Mucosa of stomach (tissue), 1 donor: ENCODE data around the gene LRTM2.

Source experiments
- H3K27me3 ChIP-seq: one replicate; pipeline ENCODE4 v1.7.0; 2013; ENCODE audit warnings: mild to moderate bottlenecking, low read length; ENCODE audit not compliant: control insufficient read depth, insufficient read depth
- H3K36me3 ChIP-seq: one replicate; pipeline ENCODE4 v1.7.0; 2013; ENCODE audit warnings: low read length; ENCODE audit not compliant: control insufficient read depth, insufficient read depth
- H3K4me1 ChIP-seq: one replicate; pipeline ENCODE4 v1.7.0; 2013; ENCODE audit warnings: mild to moderate bottlenecking, low read length; ENCODE audit not compliant: control insufficient read depth, insufficient read depth
- H3K4me3 ChIP-seq: one replicate; pipeline ENCODE4 v1.7.0; 2013; ENCODE audit warnings: low read length
- H3K9ac ChIP-seq: one replicate; pipeline ENCODE4 v1.7.0; 2013; ENCODE audit warnings: mild to moderate bottlenecking, low read length, moderate library complexity
- H3K9me3 ChIP-seq: one replicate; pipeline ENCODE4 v1.7.0; 2013; ENCODE audit warnings: mild to moderate bottlenecking, low read length, moderate library complexity; ENCODE audit not compliant: control insufficient read depth
- donor health status: Pancreatic carcinoma.

LRTM2 gene

DNA sequence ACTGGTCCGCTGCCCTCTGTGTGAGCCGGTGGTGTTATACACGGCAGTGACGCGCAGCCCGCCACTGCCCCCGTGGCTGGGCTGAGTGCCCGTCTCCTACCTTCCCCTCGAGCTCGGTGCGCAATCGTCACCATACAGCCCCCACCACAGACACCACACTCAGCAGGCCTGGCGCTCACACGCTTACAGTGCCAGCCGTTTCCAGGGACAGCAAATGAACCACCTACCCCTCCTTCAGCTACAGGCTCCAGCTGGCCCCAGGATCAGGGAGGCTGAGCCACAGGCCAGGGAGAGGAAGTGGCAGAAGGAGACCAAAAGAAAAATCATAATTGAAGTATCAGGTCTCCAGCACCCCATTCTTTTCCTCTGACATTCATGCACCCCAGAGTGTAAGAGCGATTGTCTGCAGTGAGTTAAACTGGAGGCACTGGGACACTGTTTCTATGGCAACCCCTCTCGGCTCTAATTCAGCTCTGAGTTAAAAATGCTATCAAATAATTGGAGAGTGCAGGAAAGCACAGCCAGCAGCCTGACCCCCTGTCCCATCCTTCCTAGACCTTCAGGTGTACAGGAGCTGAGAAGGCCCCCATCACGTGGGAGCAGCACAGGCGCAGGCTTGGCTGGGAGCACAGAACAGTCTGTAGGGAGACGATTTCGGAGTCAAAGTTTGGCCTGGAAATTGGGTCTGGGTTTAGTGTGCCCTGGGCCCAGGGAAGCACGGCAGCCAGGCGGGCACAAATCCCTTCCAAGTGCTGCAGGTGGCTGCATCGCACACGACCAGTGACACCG is 18.0 kb downstream of the LRTM2 start:
- no peak overlapping the region for H3K9ac ChIP-seq
- H3K4me1 ChIP-seq, result no peaks in the 10 kb centered on the region
- peaks cover 11% of the 10 kb centered on the region for H3K27me3 ChIP-seq
- no peak overlapping the region for H3K4me3 ChIP-seq
- no peaks in the 10 kb centered on the region for H3K9me3 ChIP-seq
- no peaks in the 10 kb centered on the region for H3K36me3 ChIP-seq

DNA sequence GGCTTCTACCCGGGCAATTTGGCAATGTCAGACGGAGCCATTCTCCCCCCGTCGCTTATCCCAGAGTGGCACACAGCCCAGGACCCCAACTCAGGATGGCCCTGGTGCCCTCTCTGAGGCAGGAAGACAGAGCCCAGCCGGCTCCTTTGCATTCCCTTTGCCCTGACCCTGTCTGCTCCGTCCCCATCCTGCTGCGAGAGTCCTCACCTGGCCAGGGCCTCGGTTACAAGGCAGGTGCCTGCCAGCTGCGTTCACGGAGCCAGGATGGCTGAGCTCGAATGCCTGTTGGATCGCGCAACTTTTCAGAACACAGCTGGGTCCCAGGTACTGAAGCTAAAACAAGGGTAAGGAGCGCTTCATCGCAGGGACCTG is 18.6 kb downstream of the LRTM2 start:
- Histone ChIP-seq H3K4me1 (no peaks in the 10 kb centered on the region), H3K9ac (no peak overlapping the region), H3K9me3 (no peaks in the 10 kb centered on the region), H3K4me3 (no peak overlapping the region), H3K36me3 (no peaks in the 10 kb centered on the region), H3K27me3 (peaks cover 9% of the 10 kb centered on the region)

DNA sequence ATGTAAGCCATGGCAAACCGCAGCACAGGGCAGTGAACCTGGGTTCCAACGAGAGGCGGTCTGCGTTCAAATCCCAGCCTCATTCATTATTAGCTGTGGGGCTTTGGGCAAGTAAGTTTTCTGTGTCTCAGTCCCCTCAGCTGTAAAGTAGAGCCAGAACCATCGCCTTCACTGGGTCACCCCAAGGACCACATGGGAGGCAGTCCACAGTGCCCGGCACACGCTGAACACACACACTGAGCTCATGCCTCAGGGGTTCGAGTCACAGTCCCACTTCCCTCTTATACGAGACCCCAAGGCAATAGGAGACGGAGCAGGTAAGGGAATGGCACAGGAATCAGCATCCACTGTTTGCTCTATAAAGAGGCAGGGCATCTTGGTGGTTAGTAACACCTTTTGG is 19.1 kb downstream of the LRTM2 start:
- Histone ChIP-seq H3K4me1 (no peaks in the 10 kb centered on the region), H3K36me3 (no peaks in the 10 kb centered on the region), H3K9ac (no peak overlapping the region), H3K9me3 (no peaks in the 10 kb centered on the region), H3K4me3 (no peak overlapping the region), H3K27me3 (peaks cover 13% of the 10 kb centered on the region)

DNA sequence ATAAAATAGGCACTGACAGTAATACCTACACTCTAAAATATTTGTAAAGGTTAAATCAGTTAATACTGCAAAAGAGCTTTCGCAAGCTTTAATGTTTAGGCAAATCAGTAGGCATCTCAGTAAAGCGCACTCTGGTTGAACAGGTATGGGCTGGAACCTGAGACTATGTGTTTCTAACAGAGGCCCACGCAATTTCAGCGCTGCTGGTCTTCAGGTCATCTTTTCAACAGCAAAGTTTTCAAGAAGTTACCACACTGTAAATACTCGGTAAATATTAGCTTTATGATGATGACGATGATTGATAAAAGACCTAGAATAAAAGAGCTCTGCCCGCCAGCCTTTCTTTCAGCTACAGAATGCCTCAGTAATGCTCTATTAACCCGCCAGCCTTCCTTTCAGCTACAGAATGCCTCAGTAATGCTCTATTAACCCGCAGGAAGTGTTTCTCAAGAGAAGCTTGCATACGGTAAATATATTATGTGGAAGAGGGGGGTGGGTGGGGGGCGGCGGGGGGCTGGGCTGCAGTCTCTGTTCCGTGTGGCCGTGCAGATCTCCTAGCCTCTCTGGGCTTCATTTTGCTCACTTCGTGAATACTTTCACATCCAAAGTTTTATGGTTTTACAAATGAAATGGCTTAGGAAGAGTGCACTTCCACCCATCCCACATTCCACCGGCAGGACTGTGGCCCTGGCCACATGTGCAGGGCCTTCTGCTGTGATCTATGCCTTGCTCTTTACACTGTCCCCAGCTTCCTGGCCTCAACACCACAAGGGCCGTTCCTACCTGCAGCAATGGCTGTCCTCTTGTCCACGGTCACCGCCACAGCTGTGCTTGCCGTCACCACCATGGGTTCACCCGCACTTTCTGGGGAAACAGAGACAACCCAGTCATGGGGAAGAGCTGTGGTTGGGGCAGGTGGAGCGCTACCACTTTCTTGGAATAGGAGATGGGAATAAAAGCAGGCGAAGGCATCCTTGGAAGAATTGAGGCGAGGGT is 19.9 kb downstream of the LRTM2 start:
- Histone ChIP-seq H3K4me1 (no peaks in the 10 kb centered on the region), H3K27me3 (peaks cover 15% of the 10 kb centered on the region), H3K9ac (no peak overlapping the region), H3K9me3 (no peaks in the 10 kb centered on the region), H3K36me3 (no peaks in the 10 kb centered on the region), H3K4me3 (no peak overlapping the region)

DNA sequence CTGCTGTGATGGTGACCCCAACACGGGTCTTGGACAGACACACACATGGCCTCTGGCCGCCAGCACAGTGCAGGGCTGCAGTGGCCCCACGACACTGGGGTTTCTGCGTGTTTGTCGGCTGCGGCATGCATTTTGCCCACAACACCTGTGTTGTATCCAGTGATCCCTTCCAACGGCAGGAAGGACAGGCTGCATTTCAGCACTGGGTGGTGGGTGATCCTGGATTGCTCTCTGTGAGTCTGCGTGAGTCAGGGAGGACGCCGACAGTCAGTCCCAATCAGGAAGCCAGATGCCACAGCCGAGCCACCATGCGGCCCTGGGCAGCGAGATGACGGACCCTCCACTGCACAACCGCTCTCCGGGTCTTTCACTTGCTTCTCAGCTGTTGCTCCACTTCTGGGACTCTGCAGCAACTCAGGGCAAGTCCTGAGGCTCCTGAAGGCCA is 20.6 kb downstream of the LRTM2 start:
- H3K27me3 ChIP-seq, result peaks cover 15% of the 10 kb centered on the region

DNA sequence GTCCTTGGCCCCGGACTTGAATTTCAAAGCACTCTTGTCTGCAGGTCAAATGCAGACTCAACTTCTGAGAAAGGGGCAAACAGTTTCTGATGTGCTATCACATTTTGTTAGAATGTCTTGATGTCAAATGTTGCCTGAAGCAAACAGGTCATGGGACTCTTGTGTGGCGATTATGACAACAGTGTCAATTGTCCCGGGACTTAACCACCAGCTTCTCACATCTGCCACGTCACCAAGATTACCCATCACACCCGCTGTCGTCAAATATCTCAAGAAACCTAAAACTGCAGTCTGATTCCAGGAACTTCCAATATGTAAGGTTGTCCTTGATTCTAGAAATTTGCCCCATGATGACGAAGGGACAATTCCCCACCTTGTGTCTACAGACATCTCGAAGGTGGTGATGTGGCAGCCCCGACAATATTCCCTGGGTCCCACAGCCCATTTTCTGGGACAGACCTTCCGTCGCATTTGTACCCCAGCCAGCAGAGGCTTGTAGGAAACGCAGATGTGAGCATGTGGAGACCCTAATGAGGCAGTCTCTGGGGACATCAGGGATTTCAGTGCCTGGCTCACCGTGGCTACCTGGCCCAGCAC is 21.3 kb downstream of the LRTM2 start:
- Histone ChIP-seq H3K4me1 (no peaks in the 10 kb centered on the region), H3K9me3 (no peaks in the 10 kb centered on the region), H3K36me3 (no peaks in the 10 kb centered on the region), H3K9ac (no peak overlapping the region), H3K4me3 (no peak overlapping the region), H3K27me3 (peaks cover 15% of the 10 kb centered on the region)

More for the DNA sequence above, 20.6 kb downstream of the LRTM2 start:
- Histone ChIP-seq H3K9me3 (no peaks in the 10 kb centered on the region), H3K4me3 (no peak overlapping the region), H3K9ac (no peak overlapping the region), H3K4me1 (no peaks in the 10 kb centered on the region), H3K36me3 (no peaks in the 10 kb centered on the region)

DNA sequence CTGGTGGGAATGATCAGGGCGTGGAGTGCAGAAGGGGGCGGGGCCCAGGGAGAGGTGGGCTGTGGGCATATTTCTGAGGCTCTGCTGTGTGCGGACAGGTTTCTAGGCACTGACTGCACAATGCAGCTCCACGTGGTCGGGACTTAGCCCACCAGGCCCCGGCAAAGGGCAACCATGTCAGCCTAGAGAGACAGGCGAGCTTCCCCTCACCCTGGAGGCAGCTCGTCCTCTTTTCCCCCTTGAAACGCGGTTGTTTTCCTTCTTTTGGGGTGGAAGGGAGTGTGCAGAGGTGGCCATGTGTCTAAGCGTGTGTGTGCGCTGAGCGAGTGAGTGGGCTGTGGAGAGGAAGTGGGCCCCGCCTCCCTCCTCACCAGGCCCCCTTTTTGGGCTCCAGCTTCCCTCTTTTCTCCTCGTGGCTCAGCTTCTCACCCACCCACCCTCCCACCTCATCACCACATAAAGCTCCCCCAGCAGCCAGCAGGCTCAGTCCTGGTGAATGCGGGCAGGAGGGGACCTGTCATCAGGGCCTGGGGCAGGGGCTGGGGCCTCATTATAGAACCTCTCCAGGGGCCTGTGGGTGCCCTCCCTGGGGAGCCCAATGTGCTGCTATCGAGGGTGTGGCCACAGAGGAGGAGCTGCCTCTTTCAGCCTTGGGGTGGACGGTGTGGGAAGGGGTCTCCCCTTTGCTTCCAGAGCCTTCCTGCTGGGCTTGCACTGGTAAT is 22.0 kb downstream of the LRTM2 start:
- H3K36me3 ChIP-seq, result no peaks in the 10 kb centered on the region
- H3K4me1 ChIP-seq, result no peaks in the 10 kb centered on the region
- no peaks in the 10 kb centered on the region for H3K9me3 ChIP-seq
- no peak overlapping the region for H3K4me3 ChIP-seq
- no peak overlapping the region for H3K9ac ChIP-seq
- peaks cover 15% of the 10 kb centered on the region for H3K27me3 ChIP-seq

DNA sequence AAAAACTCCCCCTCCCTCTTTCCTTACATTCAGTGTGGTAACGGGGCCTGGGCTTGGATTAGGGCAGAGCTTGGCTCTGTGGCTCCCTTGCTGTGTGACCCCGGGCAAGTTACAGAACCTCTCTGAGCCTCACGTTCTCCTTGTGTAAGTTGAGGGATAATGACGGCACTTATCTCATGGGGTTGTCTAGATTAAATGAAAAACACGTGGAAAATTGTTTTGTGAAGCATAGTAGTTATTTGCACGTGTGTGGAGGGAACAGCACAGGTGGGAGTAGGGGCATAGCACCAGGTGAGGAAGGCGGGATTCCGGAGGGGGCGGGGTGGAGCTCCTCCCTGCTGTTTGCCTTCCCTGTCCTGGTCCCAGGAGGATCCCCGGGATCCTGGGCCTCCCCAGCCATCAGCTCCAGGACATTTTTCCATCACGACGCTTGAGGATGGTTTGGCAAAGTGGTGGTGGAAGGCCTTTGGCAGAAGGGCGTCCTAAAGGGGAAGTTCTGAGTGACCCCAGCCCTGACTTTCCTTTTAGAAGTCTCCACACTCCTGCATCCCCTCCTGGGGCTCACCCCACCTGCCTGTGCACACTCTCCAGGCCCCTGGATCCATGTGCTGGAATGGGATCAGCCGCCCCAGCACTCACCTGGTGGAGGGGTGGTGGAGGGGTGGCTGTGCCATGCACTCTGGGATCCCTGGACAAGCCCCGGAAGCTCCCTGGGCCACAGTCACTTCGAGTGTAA is 22.7 kb downstream of the LRTM2 start:
- Histone ChIP-seq H3K27me3 (peaks cover 15% of the 10 kb centered on the region), H3K4me3 (no peak overlapping the region)

DNA sequence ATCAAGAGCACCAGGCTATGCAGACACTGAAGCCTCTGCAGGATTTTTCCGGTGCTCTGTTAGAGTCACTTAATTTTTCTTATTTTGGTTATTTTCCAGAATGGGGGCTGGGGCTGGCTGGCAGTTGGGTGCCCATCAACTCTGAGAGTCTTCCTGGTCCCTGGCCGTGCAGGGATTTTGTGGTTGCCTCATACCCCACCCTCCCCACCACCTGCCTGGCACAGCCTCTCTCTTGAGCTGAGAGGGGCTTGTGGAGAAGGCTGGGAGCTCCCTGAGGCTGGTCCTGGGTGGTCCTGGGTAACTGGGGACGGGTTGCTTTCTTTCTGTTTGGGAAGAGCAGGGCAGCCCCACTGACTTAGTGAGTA is 23.3 kb downstream of the LRTM2 start:
- no peaks in the 10 kb centered on the region for H3K9me3 ChIP-seq
- H3K4me3 ChIP-seq, result no peak overlapping the region
- H3K27me3 ChIP-seq, result peaks cover 15% of the 10 kb centered on the region
- H3K4me1 ChIP-seq, result no peaks in the 10 kb centered on the region
- no peaks in the 10 kb centered on the region for H3K36me3 ChIP-seq
- no peak overlapping the region for H3K9ac ChIP-seq

More for the DNA sequence above, 22.7 kb downstream of the LRTM2 start:
- Histone ChIP-seq H3K9ac (no peak overlapping the region), H3K4me1 (no peaks in the 10 kb centered on the region), H3K9me3 (no peaks in the 10 kb centered on the region), H3K36me3 (no peaks in the 10 kb centered on the region)

DNA sequence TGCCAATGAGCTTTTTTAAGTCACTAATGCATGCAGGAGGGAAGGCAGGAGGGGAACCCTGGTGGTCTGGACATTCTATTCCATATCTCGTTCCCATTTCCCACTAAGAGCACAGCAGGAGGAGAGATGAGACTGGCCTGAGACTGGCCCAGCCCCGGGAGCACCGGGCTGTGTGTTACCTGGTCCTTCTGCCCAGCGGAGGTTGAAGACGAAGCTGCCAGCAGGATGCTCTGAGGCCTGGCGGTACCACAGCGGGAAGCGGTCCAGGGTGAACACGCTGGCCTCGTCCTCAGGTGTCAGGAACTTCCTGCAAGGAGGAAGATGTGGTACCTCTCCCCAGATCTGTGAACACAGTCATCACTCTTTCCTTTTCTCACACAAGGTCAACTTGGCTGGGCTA is 23.9 kb downstream of the LRTM2 start:
- Histone ChIP-seq H3K4me3 (no peak overlapping the region), H3K36me3 (no peaks in the 10 kb centered on the region), H3K9ac (no peak overlapping the region), H3K9me3 (no peaks in the 10 kb centered on the region), H3K27me3 (peaks cover 15% of the 10 kb centered on the region), H3K4me1 (no peaks in the 10 kb centered on the region)
